Measurements from ENCODE around the gene TLCD5.

DNA sequence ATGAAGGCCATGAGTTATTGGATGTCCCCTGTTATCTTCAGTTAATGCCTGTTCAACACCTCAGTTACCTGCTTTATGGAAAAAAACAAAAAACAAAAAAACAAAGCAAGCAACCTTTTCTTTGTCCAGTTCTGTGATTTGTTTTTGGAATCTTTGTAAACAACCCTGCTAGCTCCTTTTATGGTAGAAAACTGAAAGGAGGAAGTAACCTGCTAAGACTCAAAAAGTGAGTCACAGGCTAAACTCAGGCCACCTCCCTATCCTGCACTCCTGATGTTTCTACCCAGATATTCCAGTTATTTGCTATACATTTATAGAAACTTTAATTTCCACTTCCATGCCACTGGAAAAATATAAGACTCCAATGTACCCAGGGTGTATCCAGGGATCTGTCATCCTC is 20.6 kb upstream of the TLCD5 start:
- no peak for TF ChIP-seq EP300 (IDR thresholded peaks at IDR 0.05)
- no peak for TF ChIP-seq CTCF (IDR thresholded peaks at IDR 0.05)

Data from tibial nerve (tissue), 4 donors.